ENCODE data around the gene SCO2.

The SCO2 gene

DNA sequence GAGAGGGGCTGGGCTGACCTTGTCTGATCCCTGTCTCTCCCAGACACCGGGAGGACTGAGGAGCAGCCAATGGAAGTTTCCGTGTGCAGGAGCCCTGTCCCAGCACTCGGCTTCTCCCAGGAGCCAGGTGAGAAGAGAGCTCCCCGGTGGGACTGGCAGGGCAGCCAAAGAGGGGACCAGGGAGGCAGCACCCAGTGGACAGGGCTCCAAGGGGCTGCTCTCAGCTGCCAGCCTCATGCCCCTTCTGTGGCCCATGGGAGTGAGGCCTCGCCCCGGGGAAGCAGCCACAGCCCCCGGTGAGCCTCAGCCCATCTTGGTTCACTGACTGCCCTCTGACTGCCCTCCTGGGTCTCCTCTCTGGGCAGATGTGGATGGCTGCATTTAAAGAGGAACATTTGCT is 6.8 kb downstream of the SCO2 start:
- DNase-seq (ENCODE audit: low read depth) = no peak

DNA sequence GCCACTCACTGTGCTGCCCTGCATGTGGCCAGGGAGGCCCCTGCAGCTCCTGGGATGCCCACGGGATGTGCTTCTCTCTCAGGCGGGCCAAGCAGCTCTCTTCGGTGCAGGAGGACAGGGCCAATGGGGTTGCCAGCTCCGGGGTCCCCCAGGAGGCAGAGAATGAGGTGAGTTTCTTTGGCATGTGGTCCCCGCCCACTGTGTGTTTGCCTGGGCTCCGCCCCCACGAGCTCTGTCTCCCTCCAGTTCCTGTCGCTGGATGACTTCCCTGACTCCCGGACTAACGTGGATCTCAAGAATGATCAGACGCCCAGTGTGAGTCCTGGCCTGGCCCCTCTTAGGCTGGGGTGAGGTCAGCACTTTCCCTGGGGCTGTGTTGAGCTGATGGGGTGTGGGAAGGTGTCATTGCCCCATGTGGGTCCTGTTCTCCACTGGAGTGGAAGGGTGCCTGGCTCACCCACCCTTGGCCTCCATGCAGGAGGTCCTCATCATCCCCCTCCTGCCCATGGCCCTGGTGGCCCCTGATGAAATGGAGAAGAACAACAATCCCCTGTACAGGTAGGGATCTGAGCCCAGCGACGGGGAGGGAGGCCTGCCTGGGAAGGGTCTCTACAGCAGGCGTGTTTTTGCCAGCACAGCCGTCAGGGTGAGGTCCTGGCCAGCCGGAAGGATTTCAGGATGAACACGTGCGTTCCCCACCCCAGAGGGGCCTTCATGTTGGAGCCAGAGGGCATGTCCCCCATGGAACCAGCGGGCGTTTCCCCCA is 7.7 kb downstream of the SCO2 start:
- no peak for DNase-seq (ENCODE audit: low read depth)

DNA sequence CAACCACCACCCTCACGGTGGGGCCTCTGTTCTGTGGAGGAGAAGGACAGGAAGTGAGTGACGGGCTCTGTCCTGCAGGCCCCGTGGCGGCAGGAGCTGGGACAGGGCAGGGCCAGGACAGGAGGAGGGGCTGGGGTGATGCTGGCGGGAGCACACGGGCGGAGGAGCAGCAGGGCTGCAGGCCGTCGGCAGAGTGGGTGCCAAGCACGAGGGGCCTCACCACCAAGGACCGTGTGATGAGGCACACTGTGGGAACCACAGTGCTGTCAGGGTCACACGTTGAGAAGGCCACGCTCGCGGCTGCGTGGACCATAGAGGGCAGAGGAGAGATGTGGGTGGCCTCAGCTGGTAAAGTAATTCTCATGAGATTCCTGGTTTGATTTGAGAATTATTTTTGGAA is 8.5 kb downstream of the SCO2 start:
- no peak for DNase-seq (ENCODE audit: low read depth)

DNA sequence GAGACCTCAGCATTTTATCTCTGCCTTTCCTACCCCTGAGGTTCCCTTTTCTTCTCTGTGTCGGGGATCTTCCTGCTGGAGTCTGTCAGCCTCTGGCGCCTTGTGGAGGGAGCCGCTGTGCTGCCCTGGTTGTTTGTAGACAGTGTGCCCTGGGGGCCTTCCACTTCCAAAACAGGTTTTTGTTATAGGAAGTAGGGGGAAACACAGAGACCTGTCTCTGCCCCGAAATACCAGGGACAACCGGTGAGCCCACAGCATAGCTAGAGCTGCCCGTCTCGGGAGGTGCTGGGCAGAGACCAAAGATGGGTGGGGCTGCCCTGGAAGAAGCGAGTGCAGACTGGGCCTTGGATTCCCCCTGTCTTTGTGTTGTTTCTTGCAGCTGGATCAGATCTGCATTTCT is 9.3 kb downstream of the SCO2 start:
- no peak for DNase-seq (ENCODE audit: low read depth)

DNA sequence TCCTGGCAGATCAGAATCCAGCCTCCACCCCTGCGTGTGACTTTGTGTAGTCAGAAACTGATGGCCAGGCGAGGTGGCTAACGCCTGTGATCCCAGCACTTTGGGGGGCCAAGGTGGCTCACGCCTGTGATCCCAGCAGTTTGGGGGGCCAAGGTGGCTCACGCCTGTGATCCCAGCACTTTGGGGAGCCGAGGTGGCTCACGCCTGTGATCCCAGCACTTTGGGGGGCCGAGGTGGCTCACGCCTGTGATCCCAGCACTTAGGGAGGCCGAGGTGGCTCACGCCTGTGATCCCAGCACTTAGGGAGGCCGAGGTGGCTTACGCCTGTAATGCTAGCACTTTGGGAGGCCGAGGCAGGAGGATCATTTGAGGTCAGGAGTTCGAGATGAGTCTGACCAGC is 12.2 kb downstream of the SCO2 start:
- no peak for DNase-seq (ENCODE audit: low read depth)

DNA sequence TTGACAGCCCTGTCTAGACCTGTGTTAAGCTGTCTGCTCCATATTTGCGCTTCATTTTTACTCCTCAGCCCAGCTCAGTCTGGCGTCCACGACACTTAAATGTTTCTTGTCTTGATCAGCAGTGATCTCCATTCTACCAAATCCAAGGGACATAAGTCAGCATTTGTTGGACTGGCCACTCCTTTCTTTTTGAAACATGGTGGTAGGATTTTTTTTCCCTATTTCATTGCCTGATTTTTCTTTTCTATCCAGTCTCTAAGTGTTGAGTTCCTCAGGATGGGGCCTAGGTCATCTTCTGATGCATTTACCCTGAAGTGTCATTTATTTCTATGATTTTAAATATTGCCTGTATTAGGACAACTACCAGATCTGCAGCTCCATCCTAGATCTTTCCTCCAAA is 16.5 kb downstream of the SCO2 start:
- DNase-seq (ENCODE audit: low read depth) = no peak

DNA sequence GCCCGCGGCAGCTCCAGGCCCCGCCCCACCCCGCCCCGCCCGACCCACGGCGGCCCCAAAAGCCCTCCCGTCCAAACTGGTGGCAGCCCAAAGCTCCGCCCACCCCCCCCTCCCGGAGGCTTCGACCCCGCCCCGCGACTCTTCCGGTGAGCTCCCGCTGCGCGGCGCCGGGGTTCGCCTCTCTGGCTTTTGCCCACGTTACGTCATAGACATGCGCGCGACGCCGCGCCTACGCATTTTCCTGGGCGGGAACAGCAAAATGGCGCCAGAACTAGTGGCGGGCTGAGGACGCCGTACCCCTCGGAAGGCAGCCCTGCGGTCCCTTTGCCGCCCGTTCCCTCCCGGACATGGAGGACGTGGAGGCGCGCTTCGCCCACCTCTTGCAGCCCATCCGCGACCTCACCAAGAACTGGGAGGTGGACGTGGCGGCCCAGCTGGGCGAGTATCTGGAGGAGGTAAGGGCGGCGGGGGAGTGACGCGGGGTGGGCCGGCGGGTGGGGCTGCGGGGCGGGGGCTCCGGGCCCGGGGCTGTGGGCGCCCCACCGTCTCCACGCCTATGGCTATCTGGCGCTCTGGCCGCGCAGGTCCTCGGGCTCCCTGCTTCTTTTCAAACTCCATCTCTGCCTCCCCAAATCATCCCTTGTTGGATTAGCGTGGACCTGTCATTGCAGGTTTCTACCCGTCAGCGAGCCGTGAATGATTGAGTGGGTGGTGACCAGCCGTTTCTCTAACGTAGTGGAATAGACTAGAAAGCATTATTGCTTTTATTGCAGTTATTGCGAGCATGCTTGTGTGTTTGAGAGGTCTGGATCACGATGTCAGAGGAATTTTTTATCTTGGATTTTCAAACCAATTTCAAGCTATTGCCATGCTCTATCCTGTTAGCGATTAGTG is 17.2 kb downstream of the SCO2 start, which contains the start of gene NCAPH2:
NCAPH2 (plus strand) TSS at position 234 of the 894 bp plus-strand sequence; CDS start at position 348, 114 bp downstream.
- DNase-seq (ENCODE audit: low read depth) = peak; percentile 99

DNA sequence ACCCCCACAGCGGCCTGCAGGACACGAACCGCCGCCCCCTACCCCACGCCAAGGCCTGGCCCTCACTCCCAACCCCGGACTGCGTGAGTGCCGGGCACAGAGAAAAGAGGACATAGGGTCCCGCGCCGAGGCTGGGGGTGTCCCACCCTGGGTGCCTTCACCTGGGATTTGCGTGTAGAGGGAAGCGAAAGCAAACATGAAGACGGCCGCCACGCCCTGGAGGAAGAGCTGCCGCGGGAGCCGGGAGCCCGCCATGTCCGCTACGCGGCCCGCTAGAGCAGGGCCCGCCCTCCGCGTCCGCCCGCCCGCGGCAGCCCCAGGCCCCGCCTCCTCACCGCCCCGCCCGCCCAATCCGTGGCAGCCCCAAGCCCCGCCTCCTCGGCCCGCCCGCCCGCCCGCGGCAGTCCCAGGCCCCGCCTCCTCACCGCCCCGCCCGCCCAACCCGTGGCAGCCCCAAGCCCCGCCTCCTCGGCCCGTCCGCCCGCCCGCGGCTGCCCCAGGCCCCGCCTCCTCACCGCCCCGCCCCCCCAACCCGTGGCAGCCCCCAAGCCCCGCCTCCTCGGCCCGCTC is 17.9 kb downstream of the SCO2 start, which contains the start of gene LMF2:
LMF2 (minus strand) TSS at position 282 of the 570 bp plus-strand sequence; CDS start at position 255, 27 bp downstream.
- peak; percentile 86 for DNase-seq (ENCODE audit: low read depth)

DNA sequence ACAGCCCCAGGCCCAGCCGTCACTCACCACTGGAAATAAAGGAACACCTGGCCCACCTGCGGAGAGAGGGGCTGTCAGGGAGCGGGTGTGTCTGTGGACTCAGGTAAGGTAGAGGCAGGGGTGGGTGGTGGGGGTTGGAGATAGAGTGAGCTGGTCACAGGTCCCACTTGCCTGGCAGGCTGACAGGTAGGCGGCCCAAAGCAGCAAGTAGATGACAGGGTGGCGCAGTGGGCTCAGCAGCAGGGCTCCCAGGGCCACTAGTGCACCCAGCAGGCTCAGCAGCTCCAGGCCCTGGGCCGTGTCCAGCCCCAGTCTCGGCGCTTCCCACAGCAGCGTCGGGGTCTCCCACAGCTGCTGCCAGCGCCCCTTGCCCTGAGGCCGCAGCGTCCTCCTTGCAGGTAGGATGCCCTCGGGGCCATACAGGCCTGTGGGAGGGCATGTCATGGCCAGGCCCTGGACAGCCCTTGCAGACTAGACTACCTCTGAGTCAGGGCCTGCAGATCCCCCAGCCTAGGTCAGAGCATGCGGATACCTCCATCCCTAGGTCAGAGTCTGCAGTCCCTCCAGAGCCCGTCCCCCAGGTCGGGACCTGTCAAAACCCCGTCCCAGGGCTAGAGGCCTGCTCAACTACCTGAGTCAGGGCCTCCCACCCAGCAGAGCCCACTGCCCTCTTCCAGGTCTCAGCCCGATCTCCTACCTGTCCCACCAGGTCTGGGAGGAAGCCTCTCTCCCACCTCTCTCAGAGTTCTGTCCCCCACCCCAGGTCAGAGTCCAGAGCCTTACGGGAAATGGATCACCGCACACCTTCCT is 18.6 kb downstream of the SCO2 start:
- DNase-seq (ENCODE audit: low read depth) = no peak

DNA sequence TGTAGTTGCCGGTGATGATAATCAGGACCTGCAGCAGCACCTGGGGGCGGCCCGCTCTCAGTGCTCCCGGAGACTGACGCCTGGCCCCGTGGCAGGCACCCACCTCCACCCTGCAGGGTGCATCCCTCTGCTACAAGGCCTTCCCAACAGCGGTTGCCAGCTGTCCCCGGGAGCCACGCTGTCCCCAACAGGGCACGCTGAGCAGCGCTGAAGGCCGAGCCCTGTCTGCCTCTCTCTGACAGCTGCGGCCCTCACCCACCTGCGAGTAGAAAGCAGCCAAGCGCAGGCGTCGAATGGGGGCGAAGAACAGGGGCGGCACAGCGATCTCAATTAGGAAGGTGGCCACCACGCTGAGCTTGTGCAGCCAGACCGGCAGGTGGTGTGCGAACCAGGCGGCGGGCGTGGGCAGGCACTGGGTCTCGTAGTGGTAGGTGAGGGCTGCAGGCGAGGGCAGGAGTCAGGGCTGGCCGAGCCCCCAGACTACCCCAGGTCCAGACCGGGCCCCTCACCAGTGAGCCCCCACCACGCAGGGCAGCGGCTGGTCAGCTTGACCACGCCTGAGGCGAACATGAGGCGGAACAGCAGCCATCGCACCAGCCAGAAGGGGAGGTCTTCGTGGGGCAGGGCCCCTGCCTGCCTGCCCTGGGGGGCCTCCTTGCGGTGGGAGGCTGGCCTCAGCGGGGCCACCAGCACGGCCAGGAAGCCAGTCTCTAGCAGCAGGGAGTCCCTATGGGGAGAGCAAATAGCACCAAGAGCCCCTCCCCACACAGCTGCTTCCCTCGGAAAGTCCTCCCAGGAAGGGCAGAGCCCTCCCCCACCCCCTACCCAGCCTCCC is 19.4 kb downstream of the SCO2 start:
- no peak for DNase-seq (ENCODE audit: low read depth)

DNA sequence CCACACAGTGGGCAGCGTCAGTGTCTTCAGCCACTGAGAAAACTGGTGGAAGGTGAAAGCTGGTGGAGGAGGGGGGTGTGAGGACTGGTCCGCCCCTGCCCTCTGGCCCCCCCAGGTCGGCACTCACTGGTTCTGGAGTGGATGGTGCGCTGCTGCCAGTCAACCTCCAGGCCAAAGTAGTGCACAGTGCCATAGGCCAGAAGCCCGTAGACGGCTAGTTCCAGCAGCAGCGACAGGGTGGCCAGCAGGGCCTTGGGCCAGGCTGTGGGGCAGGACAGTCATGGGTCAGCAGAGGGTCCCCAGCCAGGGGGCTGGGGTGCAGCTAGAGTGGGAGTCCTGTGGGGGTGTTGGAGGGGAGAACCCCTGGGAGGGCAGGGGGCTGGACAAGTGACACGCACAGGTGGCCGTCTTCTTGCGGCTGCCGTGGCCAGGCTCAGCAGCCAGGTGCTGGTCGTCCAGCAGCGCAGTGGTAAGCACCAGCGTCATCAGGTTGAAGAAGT is 20.1 kb downstream of the SCO2 start:
- no peak for DNase-seq (ENCODE audit: low read depth)

DNA sequence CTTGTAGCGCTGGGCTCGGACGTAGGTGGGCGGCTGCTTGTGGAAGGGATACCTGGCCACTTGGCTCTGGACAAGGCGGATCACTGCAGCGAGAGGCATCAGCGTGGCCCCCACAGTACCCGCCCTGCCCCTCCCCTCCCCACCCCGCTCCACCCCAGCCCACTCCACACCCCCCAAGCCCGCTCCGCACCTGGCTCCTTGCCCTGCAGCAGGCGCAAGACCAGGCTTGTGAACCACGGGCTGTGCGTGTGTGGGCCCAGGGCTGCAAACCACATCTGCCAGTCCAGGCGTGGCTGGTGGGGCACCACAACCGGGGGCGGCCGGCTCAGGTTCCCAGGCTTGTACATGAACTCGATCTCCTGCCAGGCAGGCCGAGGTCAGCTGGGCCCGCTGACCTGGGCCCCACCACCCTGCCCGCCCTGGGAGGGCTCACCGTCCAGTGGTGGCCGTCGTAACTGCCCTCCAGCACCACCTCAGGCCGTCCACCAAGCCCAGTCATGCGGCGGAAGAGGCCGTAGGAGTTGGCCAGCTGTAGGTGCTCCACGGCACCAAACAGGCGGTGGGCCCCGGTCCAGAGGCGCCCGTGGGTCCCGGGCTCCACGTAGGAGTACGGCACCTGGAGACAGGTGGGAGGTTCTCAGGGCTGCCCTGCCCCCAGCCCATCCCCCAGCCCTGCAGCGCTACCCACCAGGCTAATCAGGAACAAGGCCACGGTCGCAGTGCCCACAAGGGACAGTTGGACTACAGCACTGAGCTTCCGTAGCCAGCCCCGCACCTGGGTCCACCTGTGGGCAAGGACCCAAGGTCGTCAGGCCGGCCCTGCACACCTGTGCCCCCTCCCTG is 20.8 kb downstream of the SCO2 start:
- DNase-seq (ENCODE audit: low read depth) = no peak

DNA sequence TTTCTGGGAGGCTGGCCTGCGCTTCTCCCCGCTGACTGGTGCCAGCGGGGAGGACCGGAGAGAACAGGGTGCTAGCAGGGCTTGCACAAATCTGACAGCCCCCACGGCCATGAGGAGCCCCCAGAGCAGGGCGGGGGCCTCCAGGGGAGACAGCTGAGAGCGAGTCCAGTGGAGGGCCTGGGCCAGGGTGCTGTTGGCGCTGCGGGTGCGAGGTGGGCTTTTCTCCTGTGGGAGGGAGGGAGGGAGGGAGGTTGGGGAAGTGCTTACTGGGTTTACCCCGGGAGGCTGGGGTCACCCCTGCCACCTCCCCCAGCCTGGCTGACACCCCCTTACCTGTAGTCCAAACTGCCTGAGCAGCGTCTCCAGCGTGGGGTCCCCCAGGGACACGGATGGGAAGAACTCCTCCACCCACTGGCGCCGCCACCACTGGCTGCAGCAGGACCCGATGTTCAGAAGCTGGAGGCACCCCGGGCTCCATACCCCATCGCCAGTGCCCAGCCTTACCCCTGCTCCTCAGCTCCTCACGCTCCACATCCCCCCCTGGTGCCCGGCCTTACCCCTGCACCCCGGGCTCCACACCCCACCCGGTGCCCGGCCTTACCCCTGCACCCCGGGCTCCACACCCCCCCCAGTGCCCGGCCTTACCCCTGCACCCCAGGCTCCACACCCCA is 21.8 kb downstream of the SCO2 start:
- no peak for DNase-seq (ENCODE audit: low read depth)

DNA sequence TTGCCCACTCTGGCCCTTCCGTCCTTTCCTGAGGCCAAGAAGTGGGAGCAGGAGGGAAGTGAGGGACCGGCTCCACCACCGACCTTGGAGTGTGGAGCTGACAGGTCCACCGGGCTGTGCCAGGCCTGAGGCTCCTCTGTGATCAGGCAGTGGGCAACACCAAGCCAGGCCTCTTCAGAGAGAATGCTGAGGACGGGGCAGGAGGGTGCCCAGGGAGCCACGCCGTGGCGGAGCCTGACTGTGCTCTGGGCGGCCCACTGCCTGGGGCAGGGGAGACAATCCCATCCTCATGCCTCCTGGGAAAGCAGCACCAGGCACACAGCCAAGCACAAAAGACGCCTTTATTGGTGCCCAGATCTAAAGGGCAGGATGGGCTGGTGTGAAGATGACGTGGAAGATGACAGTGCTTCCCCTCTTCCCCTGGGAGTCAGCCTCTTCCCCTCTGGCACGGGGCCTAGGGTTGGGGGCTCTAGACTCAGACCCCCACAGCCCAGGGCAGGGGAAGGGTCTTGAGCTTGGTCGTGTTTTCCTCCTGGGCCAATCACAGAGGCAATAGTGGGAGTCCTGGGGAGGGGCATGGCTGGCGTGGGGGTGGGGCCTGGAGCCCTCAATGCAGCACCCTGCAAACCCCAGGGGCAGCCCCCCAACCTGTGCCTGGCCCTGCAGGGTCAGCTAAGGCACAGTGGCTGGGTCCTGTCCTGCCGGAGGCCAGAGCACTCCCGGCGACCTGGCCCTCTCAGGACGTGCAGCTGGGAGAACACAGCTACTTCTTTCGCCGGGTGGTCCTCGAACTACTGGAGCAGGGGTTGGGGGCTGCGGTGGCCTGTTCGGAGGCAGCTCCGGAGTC is 22.5 kb downstream of the SCO2 start:
- no peak for DNase-seq (ENCODE audit: low read depth)

DNA sequence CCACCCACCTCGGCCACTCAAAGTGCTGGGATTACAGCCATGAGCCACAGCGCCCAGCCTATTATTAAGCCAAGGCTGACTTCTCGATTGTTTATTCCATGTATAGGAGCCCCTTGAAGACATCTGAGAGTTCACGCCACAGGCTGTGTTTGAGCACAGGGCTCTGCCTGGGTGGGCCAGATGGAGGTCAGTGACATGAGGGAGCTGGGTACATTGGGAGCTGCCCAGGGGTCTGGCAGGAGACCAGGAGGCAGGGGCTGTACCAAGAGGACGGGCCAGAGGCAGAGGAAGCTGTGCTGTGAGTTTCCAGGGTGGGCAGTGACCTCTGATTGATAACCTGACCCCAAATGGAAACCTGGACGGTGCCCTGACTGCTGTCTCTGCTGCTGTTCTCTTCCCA is 23.3 kb downstream of the SCO2 start:
- no peak for DNase-seq (ENCODE audit: low read depth)

DNA sequence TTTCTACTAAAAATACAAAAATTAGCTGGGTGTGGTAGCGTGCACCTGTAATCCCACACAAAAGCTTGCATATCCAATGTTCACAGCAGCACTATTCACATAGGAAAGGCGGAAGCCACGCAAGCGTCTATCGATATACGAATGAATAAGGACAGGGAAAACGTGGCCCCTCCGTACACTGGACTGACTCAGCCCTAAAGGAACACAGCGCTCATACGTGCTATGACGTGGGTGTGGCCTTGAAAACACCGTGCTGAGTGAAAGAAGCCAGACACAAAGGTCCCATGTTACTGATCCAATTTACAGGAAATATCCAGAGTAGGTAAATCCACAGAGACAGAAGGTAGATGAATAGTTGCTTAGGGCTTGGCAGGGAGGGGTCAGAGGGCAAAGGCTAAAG is 24.9 kb downstream of the SCO2 start:
- DNase-seq (ENCODE audit: low read depth) = no peak

DNA sequence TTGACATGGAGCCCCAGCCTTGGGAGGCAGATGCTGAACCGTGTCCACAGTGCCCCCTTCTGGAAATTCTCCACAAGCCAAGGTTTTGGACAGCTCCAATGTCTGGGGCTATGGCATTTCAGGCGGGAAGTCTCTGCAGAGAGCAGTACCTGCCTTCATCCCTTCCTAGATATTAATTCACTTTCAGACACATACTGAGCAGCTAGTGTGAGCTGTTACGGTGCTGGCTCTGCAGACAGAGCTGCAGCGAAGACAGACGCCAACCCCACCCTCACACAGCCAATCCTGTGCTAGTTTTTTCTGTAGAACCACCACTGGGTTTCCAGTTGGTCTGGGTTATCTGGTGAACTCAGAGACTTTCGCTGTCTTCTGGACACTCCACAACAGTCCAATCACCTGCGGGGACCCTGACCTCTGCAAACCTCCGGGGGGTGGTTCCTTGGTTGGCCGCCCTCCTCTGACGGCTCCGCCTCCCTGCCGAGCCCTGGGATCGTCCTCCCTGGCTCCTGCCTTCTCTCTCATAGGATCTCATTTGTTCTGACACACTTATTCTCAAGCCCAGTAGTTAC is 27.0 kb downstream of the SCO2 start:
- DNase-seq (ENCODE audit: low read depth) = no peak

DNA sequence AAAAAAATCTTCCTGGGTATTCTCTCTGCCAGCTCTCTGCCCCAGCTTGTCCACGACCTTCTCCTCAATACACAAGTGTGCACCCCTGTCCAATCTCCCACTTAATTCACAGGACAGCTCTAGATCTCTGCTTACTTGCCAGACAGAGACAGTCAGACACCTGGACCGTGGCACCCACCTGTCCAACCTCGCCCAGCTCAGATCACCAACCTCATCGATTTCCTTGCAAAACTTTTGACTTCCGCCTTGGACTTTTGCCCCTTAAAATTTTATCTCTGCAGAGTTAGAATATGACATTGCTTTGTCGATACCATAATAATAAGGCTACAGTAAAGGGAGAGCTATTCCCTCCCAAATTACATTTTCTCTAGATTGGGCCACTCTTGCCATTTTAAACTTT is 28.3 kb downstream of the SCO2 start:
- DNase-seq (ENCODE audit: low read depth) = no peak
